HUDEP-2 (cell line): ENCODE results near the gene TBC1D10A.

Source experiments
- DNase-seq, 76 experiments: peaks; one replicate each; lab custom pipeline; 2025; ENCODE audit not compliant: unreplicated experiment in 76 of 76; lab: John Stamatoyannopoulos, UW

The TBC1D10A gene

DNA sequence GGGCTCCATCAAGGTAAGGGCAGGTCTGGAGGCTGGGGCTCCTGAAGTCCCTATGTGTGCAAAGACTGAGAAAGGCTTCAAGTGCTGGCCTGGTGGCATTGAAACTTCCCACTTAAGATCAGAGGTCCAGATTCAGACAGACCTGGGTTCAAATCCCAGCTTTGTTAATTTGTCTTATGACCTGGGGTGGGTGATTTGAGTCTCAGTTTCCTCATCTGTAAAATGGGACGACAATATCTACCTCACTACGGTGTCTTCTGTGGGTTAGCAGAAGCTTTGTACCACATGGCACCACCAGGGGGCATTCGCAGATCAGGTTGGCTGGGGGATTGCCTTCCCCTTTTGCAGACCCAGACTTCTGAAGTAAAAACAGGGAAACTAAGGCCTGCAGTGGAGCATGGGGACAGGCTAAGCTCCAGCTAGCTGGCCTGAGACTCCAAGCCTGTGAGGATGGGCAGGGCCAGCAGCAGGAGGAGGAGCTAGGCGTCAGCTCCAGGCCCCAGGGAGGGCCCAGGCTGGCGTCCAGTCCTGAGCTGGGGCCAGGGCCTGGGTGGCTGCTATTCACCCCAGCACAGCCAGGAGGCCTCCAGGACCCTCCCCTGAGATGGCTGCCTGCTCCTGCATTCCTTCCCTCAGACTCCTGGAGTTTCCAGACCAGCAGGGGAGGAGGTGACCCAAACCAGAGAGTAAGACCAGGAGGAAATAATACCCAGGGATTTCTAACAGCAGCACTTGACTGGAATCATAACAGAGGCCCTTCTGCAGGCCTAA, 38.9 kb downstream of the TBC1D10A start:
- DNase-seq, result peak in 69 of 76 experiments; percentile 17 to 87 (median 72)

- DNase-seq, result peak in 70 of 76 experiments; percentile 15 to 89 (median 67)
These were observed 39.7 kb downstream of the TBC1D10A start for GRCh38 chr22:30286813-30287647.

- no peak for DNase-seq
These were observed 40.4 kb downstream of the TBC1D10A start for GRCh38 chr22:30286331-30286730.

- DNase-seq, result no peak
These were observed 40.9 kb downstream of the TBC1D10A start for GRCh38 chr22:30285846-30286200.

GRCh38 chr22:30285176-30285845, 41.4 kb downstream of the TBC1D10A start:
- no peak for DNase-seq

GRCh38 chr22:30284666-30285065, 42.1 kb downstream of the TBC1D10A start:
- no peak for DNase-seq

- peak; percentile 36 to 96 (median 82) for DNase-seq
These were observed 42.6 kb downstream of the TBC1D10A start for GRCh38 chr22:30284172-30284571.

DNA sequence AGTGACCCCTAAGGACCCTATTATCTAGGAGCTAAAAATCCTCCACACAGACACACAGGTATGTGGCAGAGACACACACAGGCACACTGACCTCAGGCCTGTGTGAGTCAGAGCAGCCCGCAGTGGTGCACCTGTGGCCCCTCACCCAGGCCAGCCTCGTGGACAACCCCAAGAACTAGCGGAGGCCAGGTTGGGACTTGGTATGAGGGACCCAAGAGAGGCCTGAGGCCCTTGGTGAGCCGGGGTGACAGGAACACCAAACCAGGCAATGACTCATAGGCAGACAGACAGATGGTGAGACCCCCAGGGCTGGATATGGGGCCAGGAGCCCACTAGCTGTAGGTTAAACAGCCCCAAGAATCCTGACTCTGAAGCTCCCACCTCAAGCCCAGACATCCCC, 43.4 kb downstream of the TBC1D10A start:
- peak in 5 of 76 experiments; percentile 8 to 29 (median 23) for DNase-seq

GRCh38 chr22:30282616-30283046, 44.1 kb downstream of the TBC1D10A start:
- DNase-seq, result peak in 1 of 76 experiments; percentile 33

GRCh38 chr22:30280505-30280904, 46.2 kb downstream of the TBC1D10A start:
- DNase-seq, result no peak

DNA sequence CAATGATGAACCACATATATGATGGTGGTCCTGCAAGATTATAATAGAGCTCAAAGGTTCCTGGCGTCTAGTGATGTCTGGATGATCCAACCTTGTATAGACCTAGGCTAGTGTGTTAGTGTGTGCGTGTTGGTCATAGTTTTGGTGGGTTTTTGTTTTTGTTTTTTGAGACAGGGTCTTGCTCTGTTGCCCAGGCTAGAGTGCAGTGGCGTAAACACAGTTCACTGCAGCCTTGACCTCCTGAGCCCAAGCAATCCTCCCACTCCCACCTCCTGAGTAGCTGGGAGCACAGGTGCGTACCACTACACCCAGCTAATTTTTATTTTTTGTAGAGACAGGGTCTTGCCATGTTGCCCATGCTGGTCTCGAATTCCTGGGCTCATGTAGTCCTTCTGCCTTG, 46.8 kb downstream of the TBC1D10A start:
- no peak for DNase-seq

DNA sequence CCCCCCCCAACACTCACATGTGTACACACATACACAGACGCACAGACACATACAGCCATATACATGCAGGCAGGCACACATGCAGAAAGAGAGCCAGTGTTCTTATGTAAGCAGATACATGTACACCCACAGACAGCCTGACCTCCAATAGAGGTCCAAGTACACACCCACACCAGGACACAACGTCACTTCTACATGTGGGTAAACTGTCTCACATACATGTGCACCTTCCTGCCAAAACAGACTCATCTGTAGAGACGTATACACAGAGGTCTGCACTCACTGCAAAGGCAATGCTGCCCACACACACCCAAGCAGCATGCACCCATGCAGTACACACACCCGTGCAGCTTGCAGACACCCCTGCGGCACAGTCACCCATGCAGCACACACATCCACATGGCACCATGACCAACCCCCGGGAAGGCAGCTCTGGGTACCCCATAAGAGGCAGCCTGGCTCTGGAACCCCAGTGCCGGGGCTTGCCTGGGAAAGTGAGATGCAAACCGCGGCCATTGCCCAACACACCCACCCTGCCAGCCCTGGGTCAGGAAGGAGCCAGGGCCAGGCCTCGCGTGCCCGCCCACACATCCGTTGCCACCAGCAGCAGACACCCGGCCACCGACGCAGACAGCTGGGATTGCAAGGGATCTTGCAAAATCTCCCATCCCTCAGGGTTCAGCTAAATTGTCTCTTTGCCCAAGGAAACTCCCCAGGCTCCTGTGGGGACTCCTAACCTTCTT, 47.5 kb downstream of the TBC1D10A start:
- peak in 9 of 76 experiments; percentile 14 to 38 (median 24) for DNase-seq

- peak in 1 of 76 experiments; percentile 9 for DNase-seq
These were observed 49.0 kb downstream of the TBC1D10A start for GRCh38 chr22:30277547-30278344.

- DNase-seq, result no peak
These were observed 50.7 kb downstream of the TBC1D10A start for GRCh38 chr22:30276039-30276438.

- no peak for DNase-seq
These were observed 51.1 kb downstream of the TBC1D10A start for GRCh38 chr22:30275625-30276024.

- no peak for DNase-seq
These were observed 52.3 kb downstream of the TBC1D10A start for GRCh38 chr22:30274437-30274812.

- no peak for DNase-seq
These were observed 52.9 kb downstream of the TBC1D10A start for GRCh38 chr22:30273711-30274436.

DNA sequence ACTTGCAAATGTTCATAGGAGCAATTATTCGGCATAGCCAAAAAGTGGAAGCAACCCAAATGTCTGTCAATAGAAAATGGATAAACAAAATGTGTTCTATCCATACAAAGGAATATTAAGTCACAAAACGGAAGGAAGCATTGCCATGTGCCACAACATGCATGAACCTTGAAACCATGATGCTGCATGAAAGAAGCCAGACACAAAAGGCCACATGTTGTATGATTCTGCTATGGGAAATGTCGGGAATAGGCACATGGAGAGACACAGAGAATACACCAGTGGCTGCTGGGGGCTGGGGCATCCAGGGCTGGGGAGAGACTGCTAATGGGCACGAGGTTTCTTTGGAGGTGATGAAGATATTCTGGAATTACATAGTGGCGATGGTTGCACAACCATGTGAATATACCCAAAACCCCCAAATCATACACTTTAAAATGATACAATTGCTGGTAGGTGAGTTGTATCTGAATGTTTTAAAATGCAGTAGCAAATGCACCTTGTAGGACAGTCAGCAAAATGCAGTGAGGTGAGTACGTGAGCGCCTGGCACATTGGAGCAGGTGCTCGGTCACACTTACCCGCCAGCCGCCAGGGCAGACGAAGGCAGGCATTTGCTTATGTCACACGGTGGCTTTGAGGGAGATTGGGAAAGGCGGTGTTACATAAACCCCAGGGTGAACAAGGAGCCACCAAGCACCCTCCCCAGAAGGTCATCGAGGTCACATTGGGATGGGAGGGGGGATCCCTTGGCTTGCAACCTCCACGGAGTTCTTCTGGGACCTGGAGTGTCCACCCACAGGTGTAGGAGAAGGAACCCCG, 53.8 kb downstream of the TBC1D10A start:
- DNase-seq, result no peak
